Brain microvascular endothelial cell (primary cell): ENCODE measurements around the gene PPP1R36.
A peak's percentile ranks its signal among the peaks of the same experiment; 100 is the strongest.

Source experiments
- DNase-seq: peaks from one replicate; pipeline ENCODE4 v3.0.0-alpha.2; 2020
- H3K27ac ChIP-seq: fragments of 250-450 bp; sonication (Bioruptor Pico); 2 replicates; pipeline ENCODE4 v1.5.1; 2020; ENCODE audit warnings: mild to moderate bottlenecking, moderate library complexity
- H3K27me3 ChIP-seq: fragments of 250-450 bp; sonication (Bioruptor Pico); replicated peaks from 2 replicates; pipeline ENCODE4 v1.5.1; 2020; ENCODE audit warnings: mild to moderate bottlenecking
- H3K36me3 ChIP-seq: fragments of 250-450 bp; sonication (Bioruptor Pico); replicated peaks from 2 replicates; pipeline ENCODE4 v1.5.1; 2020; ENCODE audit warnings: mild to moderate bottlenecking
- H3K4me3 ChIP-seq: 2 replicates; pipeline ENCODE4 v1.5.1; 2011; ENCODE audit warnings: low read depth, mild to moderate bottlenecking, control low read depth, low read length, moderate library complexity
- CTCF ChIP-seq: IDR thresholded peaks from 2 replicates; pipeline ENCODE4 v1.5.1; 2011; ENCODE audit warnings: low read depth, mild to moderate bottlenecking, moderate library complexity, low read length, control low read depth, inconsistent platforms; ENCODE audit errors: missing control alignments
- in situ Hi-C: cut with HindIII; loops from 2 replicates; pipeline ENCODE4 v1.10.0; 2017; ENCODE audit warnings: low sequenced_read_pairs, low pct_ligation_motif_present

PPP1R36 gene

GRCh38 chr14:64503434-64504309 lies 46.1 kb upstream of the PPP1R36 start, which contains the start of gene ZBTB25:
TSS of gene ZBTB25 (minus strand) at chr14:64503838. CDS start at chr14:64490533, 13,305 bp downstream.
- Histone ChIP-seq H3K27ac (peak within 1 kb of the TSS; percentile 98), H3K4me3 (peak within 1 kb of the TSS; percentile 66), H3K27me3 (no peaks in the 10 kb centered on the region), H3K36me3 (no peaks in the 10 kb centered on the region)
- no peak for TF ChIP-seq CTCF
- DNase-seq = peak; percentile 88
- in situ Hi-C loops = no loop called here

GRCh38 chr14:64504310-64504896 lies 45.4 kb upstream of the PPP1R36 start, which contains the start of gene ZBTB1:
TSS of gene ZBTB1 (plus strand) at chr14:64504770. CDS start at chr14:64521505, 16,735 bp downstream.
- Histone ChIP-seq H3K27ac (peak within 1 kb of the TSS; percentile 98), H3K36me3 (no peaks in the 10 kb centered on the region), H3K4me3 (peak within 1 kb of the TSS; percentile 66), H3K27me3 (no peaks in the 10 kb centered on the region)
- no peak for TF ChIP-seq CTCF
- peak; percentile 80 for DNase-seq
- in situ Hi-C loops = no loop called here

- DNase-seq = peak; percentile 83
- H3K4me3 ChIP-seq = peak overlapping the region; percentile 66
- in situ Hi-C loops = no loop called here
- no peaks in the 10 kb centered on the region for H3K36me3 ChIP-seq
- no peak for TF ChIP-seq CTCF
- peak overlapping the region; percentile 98 for H3K27ac ChIP-seq
- H3K27me3 ChIP-seq = no peaks in the 10 kb centered on the region
Measured at GRCh38 chr14:64504897-64505794, 44.6 kb upstream of the PPP1R36 start.

- in situ Hi-C loops = no loop called here
- DNase-seq = no peak
- no peak for TF ChIP-seq CTCF
- Histone ChIP-seq H3K36me3 (peaks cover 2% of the 10 kb centered on the region), H3K27ac (no peak overlapping the region), H3K4me3 (peak overlapping the region; percentile 41), H3K27me3 (no peaks in the 10 kb centered on the region)
Measured at GRCh38 chr14:64506721-64507120, 43.0 kb upstream of the PPP1R36 start.

- in situ Hi-C loops = no loop called here
- Histone ChIP-seq H3K27ac (no peak overlapping the region), H3K27me3 (no peaks in the 10 kb centered on the region), H3K4me3 (no peak overlapping the region), H3K36me3 (peaks cover 2% of the 10 kb centered on the region)
- DNase-seq = no peak
- TF ChIP-seq CTCF = no peak
Measured at GRCh38 chr14:64507376-64508156, 42.2 kb upstream of the PPP1R36 start.
